HTERT RPE-1 (cell line): ENCODE results near the gene SETBP1.

Experiments used
- in situ Hi-C: fragments of 300-500 bp; cut with MboI; formaldehyde crosslinking; loops from 4 replicates; pipeline ENCODE4 v1.14.3; 2020; ENCODE audit warnings: low sequenced_read_pairs

SETBP1 gene

DNA sequence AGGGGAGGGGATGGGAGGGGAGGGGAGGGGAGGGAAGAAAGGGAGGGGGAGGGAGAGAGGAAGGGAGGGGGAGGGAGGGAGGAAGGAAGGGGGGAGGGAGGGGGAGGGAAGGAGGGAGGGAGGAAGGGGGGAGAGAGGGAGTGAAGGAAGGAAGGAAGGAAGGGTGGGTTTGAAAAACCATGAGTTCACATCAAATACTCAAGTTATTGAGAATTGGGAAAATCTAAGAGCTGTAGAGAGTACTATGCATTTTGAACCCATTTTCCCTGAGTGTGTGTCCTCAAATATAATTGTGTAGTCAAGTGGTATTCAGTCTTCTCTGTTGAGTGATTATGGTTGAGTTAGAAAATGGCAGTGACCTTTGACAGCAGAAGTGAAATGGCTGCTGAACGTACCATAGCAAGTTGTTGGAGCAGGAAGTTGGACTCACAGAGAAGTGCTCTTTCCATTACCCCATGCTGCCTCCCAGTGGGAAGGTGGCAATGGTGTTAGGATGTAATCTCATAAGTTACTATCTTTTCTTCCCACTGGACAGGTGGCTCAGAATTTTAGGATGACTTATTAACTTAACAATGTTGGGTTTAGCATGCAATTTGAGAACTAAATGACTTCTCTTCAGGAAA is 214.6 kb downstream of the SETBP1 start:
- in situ Hi-C loops = no loop called here

GRCh38 chr18:44896846-44897245 is 216.2 kb downstream of the SETBP1 start:
- in situ Hi-C loops = no loop called here

GRCh38 chr18:44897411-44897810 is 216.7 kb downstream of the SETBP1 start:
- in situ Hi-C loops = no loop called here

- in situ Hi-C loops = no loop called here
These were observed 217.1 kb downstream of the SETBP1 start for GRCh38 chr18:44897816-44898215.

DNA sequence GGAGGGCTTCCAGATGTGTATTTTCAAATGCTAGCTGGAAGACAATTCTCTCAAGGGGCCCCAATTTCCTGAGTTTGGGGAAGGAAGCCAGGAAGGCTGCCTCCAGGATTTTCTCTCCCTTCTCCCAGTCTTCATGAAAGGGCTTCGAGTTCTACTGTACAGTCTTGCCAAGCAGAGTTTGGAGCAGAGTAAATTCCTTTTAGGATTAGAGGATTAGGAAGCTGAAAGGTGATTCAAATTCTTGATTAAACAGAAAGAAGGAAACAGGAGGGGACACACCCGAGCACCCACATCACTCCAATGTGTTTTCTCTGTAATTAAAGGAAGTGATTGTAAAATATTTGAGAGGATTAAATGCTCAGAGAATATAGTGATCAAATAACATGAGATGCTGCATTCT is 217.8 kb downstream of the SETBP1 start:
- in situ Hi-C loops = no loop called here

DNA sequence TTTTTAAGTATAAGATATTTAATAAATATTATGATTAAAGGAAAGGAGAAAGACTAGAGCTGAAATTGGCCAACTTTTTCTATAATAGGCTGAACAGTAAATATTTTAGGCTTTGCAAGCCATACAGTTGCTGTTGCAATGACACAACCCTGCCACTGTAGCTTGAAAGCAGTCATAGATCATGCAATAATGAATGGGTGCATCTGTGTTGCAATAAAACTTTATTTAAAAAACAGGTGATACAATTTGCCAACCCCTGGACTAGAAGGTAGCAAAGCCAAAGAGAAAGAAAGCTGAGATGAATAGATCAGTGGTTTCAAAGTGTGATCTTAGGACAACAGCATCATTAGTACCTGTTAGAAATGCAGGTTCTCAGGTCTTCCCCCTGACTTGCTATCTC is 219.1 kb downstream of the SETBP1 start:
- in situ Hi-C loops = no loop called here

DNA sequence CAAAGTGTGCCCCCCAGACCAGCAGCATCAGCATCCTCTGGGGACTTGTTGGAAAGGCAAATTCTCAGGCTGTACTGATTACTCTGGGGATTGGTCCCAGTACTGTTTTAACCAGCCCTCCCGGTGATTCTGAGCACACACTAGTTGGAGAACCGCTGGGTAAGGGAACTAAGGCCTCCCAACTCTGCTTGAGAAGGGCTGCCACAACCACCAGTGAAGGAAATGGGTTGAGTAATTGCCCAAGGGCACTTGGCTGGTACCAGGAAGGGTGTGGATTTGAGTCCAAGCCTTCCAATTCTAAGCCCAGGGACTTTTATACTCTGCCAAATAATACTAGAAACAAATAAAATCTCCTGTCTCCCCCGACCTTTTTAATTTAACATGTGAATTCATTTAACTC is 219.9 kb downstream of the SETBP1 start:
- in situ Hi-C loops = no loop called here

DNA sequence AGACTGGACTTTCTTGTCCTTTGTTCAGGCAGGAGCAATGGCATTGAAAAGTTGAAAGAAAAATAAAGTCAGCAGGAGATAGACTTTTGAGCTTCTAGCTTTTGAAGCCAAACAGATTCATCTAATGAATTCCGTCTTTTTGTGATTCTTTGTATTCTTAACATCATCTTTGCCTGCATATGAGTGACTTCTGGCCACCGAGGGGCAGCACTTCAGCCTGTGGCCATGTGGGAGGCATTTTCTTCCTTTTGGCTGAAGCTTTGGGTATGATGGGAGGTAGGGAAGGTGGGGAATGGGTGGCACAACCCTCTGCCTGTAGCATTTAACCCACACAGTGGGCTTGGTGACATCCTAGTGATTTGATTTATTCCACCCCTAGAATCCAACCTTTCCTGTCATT is 220.6 kb downstream of the SETBP1 start:
- in situ Hi-C loops = no loop called here

GRCh38 chr18:44903327-44903726 is 222.6 kb downstream of the SETBP1 start:
- in situ Hi-C loops = no loop called here

DNA sequence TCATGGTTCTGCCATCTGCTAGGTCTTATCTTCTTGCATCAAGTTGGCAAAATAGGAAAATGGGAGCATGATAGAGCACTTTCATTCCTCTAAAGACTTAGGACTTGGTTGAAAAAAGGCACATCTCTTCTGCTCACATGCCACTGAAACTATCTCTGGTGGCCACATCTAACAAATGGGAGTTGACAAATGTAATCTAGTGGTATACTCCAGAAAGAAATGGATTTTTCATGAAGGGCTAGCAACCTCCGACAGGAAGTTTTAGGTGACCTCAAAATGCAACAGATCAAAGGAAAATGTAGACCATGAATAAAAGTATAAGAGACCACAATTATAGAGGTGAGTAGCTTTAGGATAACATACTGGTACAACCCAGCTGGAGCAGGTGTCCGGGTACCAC is 224.1 kb downstream of the SETBP1 start:
- in situ Hi-C loops = no loop called here

DNA sequence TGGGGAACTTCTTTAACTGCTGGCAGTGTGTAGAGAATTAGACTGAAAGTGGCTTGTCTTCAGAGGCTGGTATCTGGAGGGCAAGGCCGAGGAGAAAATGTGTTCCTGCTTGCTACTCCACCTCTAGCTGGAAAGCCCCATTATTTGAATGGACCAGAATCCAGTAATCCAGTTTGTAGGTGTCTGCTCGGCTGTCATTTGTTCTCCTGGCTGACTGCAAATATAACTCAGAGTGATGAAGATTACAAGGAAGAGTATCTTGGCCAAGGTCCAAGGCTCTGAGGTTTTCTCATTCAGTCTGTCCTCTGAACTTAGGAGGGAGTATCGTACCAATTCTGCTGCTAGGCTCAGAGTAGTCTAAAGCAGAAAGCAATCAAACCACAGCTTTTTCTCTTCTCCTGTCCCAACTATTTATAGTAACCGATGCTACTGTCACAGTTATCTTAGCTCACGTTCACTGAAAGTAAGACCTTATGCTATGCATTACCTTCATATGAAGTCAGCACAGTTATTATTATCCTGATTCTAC is 228.6 kb downstream of the SETBP1 start:
- in situ Hi-C loops = no loop called here

GRCh38 chr18:44911260-44911659 is 230.6 kb downstream of the SETBP1 start:
- in situ Hi-C loops = no loop called here

- in situ Hi-C loops = no loop called here
These were observed 231.1 kb downstream of the SETBP1 start for GRCh38 chr18:44911773-44912172.

GRCh38 chr18:44912740-44913478 is 232.2 kb downstream of the SETBP1 start:
- in situ Hi-C loops = no loop called here

GRCh38 chr18:44914028-44914427 is 233.3 kb downstream of the SETBP1 start:
- in situ Hi-C loops = no loop called here

DNA sequence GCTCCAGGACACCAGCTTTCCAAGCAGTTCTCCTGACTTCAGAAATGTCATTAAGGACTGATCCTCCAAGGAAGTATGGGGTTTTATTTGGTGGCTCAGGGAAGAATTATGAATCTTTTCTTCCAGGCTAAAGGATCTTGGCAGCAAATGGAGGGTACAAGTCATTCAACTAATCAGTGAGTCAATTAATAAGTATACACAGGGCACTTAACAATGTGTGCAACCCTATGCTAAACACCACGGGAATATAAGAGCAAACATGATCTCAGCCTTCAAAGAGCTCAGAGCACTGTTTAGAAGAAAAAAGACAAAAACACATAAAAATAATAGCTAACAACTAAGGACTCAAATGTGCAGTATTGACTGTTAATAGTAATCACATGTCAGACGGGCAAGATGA is 234.5 kb downstream of the SETBP1 start:
- in situ Hi-C loops = no loop called here

DNA sequence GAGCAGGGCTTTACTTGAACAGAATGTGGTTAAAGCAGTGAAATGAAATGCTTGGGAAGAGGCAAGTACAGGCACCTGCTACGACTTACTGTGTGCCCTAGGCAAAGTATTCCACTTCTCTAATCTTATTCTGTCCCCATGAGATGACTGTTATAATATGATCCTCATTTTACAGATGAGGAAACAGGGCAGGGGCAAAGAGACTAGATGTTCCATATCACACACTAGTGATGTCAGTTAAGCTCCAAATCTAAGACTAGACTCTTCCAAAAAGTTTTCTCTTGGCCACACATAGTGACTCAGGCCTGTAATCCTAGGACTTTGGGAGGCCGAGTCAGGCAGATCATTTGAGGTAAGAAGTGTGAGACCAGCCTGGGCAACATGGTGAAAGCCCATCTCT is 235.0 kb downstream of the SETBP1 start:
- in situ Hi-C loops = no loop called here

- in situ Hi-C loops = no loop called here
These were observed 235.9 kb downstream of the SETBP1 start for GRCh38 chr18:44916429-44917207.

GRCh38 chr18:44917216-44918141 is 236.8 kb downstream of the SETBP1 start:
- in situ Hi-C loops = no loop called here

GRCh38 chr18:44918142-44918476 is 237.4 kb downstream of the SETBP1 start:
- in situ Hi-C loops = no loop called here

- in situ Hi-C loops = no loop called here
These were observed 239.8 kb downstream of the SETBP1 start for GRCh38 chr18:44920441-44920840.
